ENCODE results near the gene MED27. TPM values are rescaled to one million over a fixed set of nuclear protein-coding genes. Genes with fewer than 3 reads are reported as not detected.
A peak's percentile ranks its signal among the peaks of the same experiment; 100 is the strongest.

MED27 gene
- total and polyA plus RNA-seq, 2 of the 8 experiments (the other 6 are each of a cell fraction or from before 2014, with no cell fraction given) = 29.9 to 56.5 TPM

- no peaks in the 10 kb centered on the region for H3K23me2 ChIP-seq (ENCODE audit: low read depth, low read length)
- H3K79me2 ChIP-seq (ENCODE audit: control insufficient read depth in 1 of 2, insufficient read depth in 2 of 2, low read length in 2 of 2) = no peaks in the 10 kb centered on the region
- H2BK5ac ChIP-seq (ENCODE audit: low read depth, low read length) = no peak overlapping the region
- H3K23ac ChIP-seq (ENCODE audit: insufficient read length) = no peak overlapping the region
- H3K36me3 ChIP-seq (ENCODE audit: control insufficient read depth in 2 of 4, insufficient read depth in 4 of 4, low read length in 3 of 4) = no peaks in the 10 kb centered on the region
- ChIA-PET POLR2A (ENCODE audit: partially characterized antibody) (interaction anchor here (1.0 kb wide), 1 partner anchor 85 kb away, joined by 3 read pairs; no protein-coding TSS in a partner anchor), CTCF (ENCODE audit: partially characterized antibody) (interaction anchor here (0.6 to 3.7 kb wide), 20 partner anchors 8 to 423 kb away, joined by 3 to 20 read pairs (median 3); no protein-coding TSS in a partner anchor)
- H3K9me3 ChIP-seq (ENCODE audit: insufficient read depth in 2 of 2, low read depth in 1 of 2, low read length in 1 of 2) = no peaks in the 10 kb centered on the region
- no peak overlapping the region for H3K4me3 ChIP-seq (ENCODE audit: extremely low read depth in 1 of 4, insufficient read depth in 2 of 4, low read depth in 3 of 4, low read length in 4 of 4)
- TF ChIP-seq RNF2 (IDR thresholded peaks at IDR 0.05; ENCODE audit: borderline replicate concordance, low read depth, low read length, missing control alignments, poor library complexity, severe bottlenecking) (no peak), KDM1A (IDR thresholded peaks at IDR 0.05; ENCODE audit: borderline replicate concordance, low read length) (peak; percentile 93; the same call in 1 of the 2 replicates), SIN3A (conservative IDR thresholded peaks at IDR 0.05 in 1 of 2, IDR thresholded peaks at IDR 0.05 in 1 of 2; ENCODE audit: low read depth in 1 of 2, low read length in 2 of 2) (no peak), CREB1 (IDR thresholded peaks at IDR 0.05) (no peak), HDAC2 (IDR thresholded peaks at IDR 0.05; ENCODE audit: borderline replicate concordance in 1 of 2, low read depth in 2 of 2, low read length in 2 of 2) (peak in 1 of 2 experiments; percentile 56; a peak in 1 of 4 replicates)
- no peak overlapping the region for H3K56ac ChIP-seq (replicated peaks; ENCODE audit: insufficient read length, low read depth, low read length)
- H3K27ac ChIP-seq (ENCODE audit: low read depth, low read length) = no peak overlapping the region
- H3K4me1 ChIP-seq (replicated peaks in 1 of 4; ENCODE audit: control insufficient read depth in 3 of 4, insufficient read depth in 4 of 4, low read length in 3 of 4) = peaks cover 0 to 3% (median 0%) of the 10 kb centered on the region in 4 experiments; a peak in 2 of 7 replicates
- H3K79me1 ChIP-seq (ENCODE audit: low read depth, low read length) = no peaks in the 10 kb centered on the region
- H3K4me2 ChIP-seq (ENCODE audit: insufficient read depth in 1 of 2, low read depth in 2 of 2, low read length in 2 of 2) = no peak overlapping the region
- H4K20me1 ChIP-seq (replicated peaks in 1 of 2; ENCODE audit: control insufficient read depth in 1 of 2, insufficient read depth in 2 of 2, low read length in 2 of 2) = no peaks in the 10 kb centered on the region
- no peak overlapping the region for H2BK15ac ChIP-seq (ENCODE audit: low read length)
- no peaks in the 10 kb centered on the region for H3K27me3 ChIP-seq (replicated peaks in 1 of 4; ENCODE audit: control insufficient read depth in 3 of 4, extremely low read depth in 1 of 4, insufficient read depth in 3 of 4, low read length in 3 of 4)
- no peak overlapping the region for H4K91ac ChIP-seq (replicated peaks; ENCODE audit: insufficient read length, low read length)
- no peak overlapping the region for H4K5ac ChIP-seq (ENCODE audit: insufficient read length, low read depth, low read length)
- WGBS, 2 experiments (ENCODE audit: extremely low coverage in 1 of 2, insufficient coverage in 1 of 2, insufficient read length in 1 of 2, insufficient replicate concordance in 2 of 2, low coverage in 1 of 2, low lambda C conversion rate in 2 of 2, missing lambda C conversion rate in 1 of 2) = 85% methylated on average over 21 of the region's 22 CpGs; no CpG with 5 or more reads in 1 of the 2 experiments
- H2BK20ac ChIP-seq (ENCODE audit: low read length) = no peak overlapping the region
- no peak for FAIRE-seq
- no peak overlapping the region for H3K9ac ChIP-seq (replicated peaks in 1 of 4; ENCODE audit: extremely low read depth in 1 of 4, low read depth in 3 of 4, low read length in 3 of 4)
- no peak for DNase-seq (ENCODE audit: low read depth in 1 of 2, low spot score in 2 of 2)
- H3K14ac ChIP-seq (ENCODE audit: insufficient read length) = no peak overlapping the region
- no peak overlapping the region for H4K8ac ChIP-seq (ENCODE audit: extremely low read depth, insufficient read depth, low read length)
- no peak overlapping the region for H3K18ac ChIP-seq (ENCODE audit: extremely low read depth, low read length)
- no peak overlapping the region for H2AFZ ChIP-seq (ENCODE audit: low read length)
- H2AK5ac ChIP-seq (ENCODE audit: low read depth, low read length) = no peak overlapping the region
- no peak overlapping the region for H3K4ac ChIP-seq (replicated peaks; ENCODE audit: insufficient read length, low read depth, low read length)
- peak overlapping the region; percentile 17; the same call in 1 of the 2 replicates for H2BK12ac ChIP-seq (ENCODE audit: low read depth, low read length)
- no peak overlapping the region for H2BK120ac ChIP-seq (replicated peaks; ENCODE audit: low read depth, low read length)
Measured at GRCh38 chr9:131839281-131840084, 240.2 kb downstream of the MED27 start.
